ENCODE results near the gene IL1A. TPM values are rescaled to one million over a fixed set of nuclear protein-coding genes. Genes with fewer than 3 reads are reported as not detected.

Gene IL1A
- total and polyA plus RNA-seq, 10 of the 15 experiments (the other 5 are each of a cell fraction or from before 2014, with no cell fraction given): 0.10 to 8.7 (median 6.9) TPM

GRCh38 chr2:112791019-112791418 is 6.7 kb upstream of the IL1A start:
- no TSS peak for BruUV-seq (replicated peaks)
- H4K20me1 ChIP-seq (ENCODE audit: control insufficient read depth, insufficient read depth): no peaks in the 10 kb centered on the region
- no peak overlapping the region for H2AFZ ChIP-seq (ENCODE audit: control insufficient read depth, low read depth, low read length)
- TF ChIP-seq MTA3 (IDR thresholded peaks at IDR 0.05; ENCODE audit: borderline replicate concordance, low read length) (no peak), GABPA (IDR thresholded peaks at IDR 0.05; ENCODE audit: low read depth) (no peak), JUNB (IDR thresholded peaks at IDR 0.05) (no peak), ZBTB40 (IDR thresholded peaks at IDR 0.05; ENCODE audit: borderline replicate concordance) (no peak), PAX5 (IDR thresholded peaks at IDR 0.05; ENCODE audit: borderline replicate concordance, low read depth, low read length) (no peak), ESRRA (IDR thresholded peaks at IDR 0.05; ENCODE audit: low read length) (no peak)
- ChIA-PET SMC1A (ENCODE audit: uncharacterized antibody, unreplicated experiment) (interaction anchor here (6.5 kb wide), 1 partner anchor 8 kb away, joined by 57 read pairs; the partner anchor contains the start of gene IL1A), RAD21 (ENCODE audit: unreplicated experiment) (no interaction called here), CTCF (interaction anchor here (1.4 kb wide), 1 partner anchor 12 kb away, joined by 4 read pairs; no protein-coding TSS in a partner anchor), POLR2A (interaction anchor here (0.6 kb wide), 1 partner anchor 39 kb away, joined by 5 read pairs; no protein-coding TSS in a partner anchor)
- no peak overlapping the region for H3K27ac ChIP-seq (ENCODE audit: control insufficient read depth, insufficient read depth)
- no peaks in the 10 kb centered on the region for H3K36me3 ChIP-seq (ENCODE audit: control insufficient read depth in 2 of 2, insufficient read depth in 2 of 2, low read length in 1 of 2)
- ATAC-seq (no peak), DNase-seq (ENCODE audit: low read depth, low spot score) (no peak), FAIRE-seq (no peak)
- 63% methylated on average over 3 of the region's 3 CpGs for WGBS (ENCODE audit: insufficient coverage, insufficient replicate concordance, low lambda C conversion rate, missing lambda C conversion rate)
- H3K79me2 ChIP-seq (ENCODE audit: control insufficient read depth, insufficient read depth, low read length): no peaks in the 10 kb centered on the region
- peaks cover 13% of the 10 kb centered on the region for H3K4me1 ChIP-seq (ENCODE audit: control insufficient read depth, insufficient read depth, low read length)
- H3K9ac ChIP-seq (ENCODE audit: control insufficient read depth, insufficient read depth, low read length): no peak overlapping the region
- no peak overlapping the region for H3K4me3 ChIP-seq
- in situ Hi-C loops (cut with MboI): no loop called here
- intact Hi-C loops (cut with micrococcal nuclease; ENCODE audit: unreplicated experiment): no loop called here
- H3K9me3 ChIP-seq (replicated peaks; ENCODE audit: control insufficient read depth, insufficient read depth, low read length): peaks cover 2% of the 10 kb centered on the region; the same call in 2 of the 3 replicates
- no peaks in the 10 kb centered on the region for H3K27me3 ChIP-seq (replicated peaks in 1 of 2; ENCODE audit: control insufficient read depth in 2 of 2, insufficient read depth in 2 of 2, low read length in 1 of 2)
- no peak overlapping the region for H3K4me2 ChIP-seq (ENCODE audit: control insufficient read depth, insufficient read depth)

All from GM12878 (cell line).